ENCODE results near the gene TMEM185B. TPM values are rescaled to one million over a fixed set of nuclear protein-coding genes. Genes with fewer than 3 reads are reported as not detected.

TMEM185B gene
- total RNA-seq, 1 donor from 2014 or later: 27.8 TPM

DNA sequence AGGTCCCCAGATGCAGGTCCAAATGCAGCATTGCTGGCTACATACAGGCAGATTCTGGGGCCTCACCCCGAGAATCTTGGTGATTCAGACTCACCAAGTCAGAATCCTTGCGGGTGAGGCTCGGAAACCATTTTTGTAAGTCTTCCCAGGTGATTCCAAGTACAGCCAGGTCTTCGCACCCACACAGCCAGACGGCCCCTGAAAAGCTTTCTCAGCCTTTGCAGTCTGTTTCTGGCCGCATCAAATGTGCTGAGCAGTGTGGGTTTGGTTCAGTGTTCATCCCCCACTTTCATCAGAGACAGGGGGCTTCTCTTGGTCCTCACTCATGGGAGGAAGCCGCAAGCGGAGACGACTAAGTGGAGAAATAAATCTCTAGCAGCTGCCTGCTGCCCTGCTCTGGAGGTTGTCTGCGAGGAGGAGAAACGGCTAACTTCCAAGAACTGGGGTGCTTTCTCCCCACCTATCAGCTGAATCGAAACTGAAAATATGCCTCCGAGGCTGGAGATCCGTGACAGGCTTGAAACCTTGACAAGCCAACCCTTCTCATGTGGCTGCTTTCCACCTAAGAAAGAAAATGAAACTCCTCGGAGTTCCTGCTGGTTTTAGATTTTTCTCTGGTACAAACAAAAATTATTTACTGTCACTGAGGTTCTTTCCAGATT, 8.9 kb upstream of the TMEM185B start:
- no peak overlapping the region for H3K27ac Mint-ChIP-seq
- no peak for DNase-seq (ENCODE audit: low spot score in 2 of 2, unreplicated experiment in 2 of 2)
- TF ChIP-seq, protein P1, sequence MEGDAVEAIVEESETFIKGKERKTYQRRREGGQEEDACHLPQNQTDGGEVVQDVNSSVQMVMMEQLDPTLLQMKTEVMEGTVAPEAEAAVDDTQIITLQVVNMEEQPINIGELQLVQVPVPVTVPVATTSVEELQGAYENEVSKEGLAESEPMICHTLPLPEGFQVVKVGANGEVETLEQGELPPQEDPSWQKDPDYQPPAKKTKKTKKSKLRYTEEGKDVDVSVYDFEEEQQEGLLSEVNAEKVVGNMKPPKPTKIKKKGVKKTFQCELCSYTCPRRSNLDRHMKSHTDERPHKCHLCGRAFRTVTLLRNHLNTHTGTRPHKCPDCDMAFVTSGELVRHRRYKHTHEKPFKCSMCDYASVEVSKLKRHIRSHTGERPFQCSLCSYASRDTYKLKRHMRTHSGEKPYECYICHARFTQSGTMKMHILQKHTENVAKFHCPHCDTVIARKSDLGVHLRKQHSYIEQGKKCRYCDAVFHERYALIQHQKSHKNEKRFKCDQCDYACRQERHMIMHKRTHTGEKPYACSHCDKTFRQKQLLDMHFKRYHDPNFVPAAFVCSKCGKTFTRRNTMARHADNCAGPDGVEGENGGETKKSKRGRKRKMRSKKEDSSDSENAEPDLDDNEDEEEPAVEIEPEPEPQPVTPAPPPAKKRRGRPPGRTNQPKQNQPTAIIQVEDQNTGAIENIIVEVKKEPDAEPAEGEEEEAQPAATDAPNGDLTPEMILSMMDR (IDR thresholded peaks at IDR 0.05; ENCODE audit: unreplicated experiment): no peak
- H3K4me3 Mint-ChIP-seq: no peak overlapping the region
- H3K36me3 Mint-ChIP-seq: no peaks in the 10 kb centered on the region
- H3K4me1 Mint-ChIP-seq: peaks cover 11% of the 10 kb centered on the region
- H3K9me3 Mint-ChIP-seq: peaks cover 4% of the 10 kb centered on the region
- H3K27me3 Mint-ChIP-seq (ENCODE audit: low read depth): peaks cover 16% of the 10 kb centered on the region

DNA sequence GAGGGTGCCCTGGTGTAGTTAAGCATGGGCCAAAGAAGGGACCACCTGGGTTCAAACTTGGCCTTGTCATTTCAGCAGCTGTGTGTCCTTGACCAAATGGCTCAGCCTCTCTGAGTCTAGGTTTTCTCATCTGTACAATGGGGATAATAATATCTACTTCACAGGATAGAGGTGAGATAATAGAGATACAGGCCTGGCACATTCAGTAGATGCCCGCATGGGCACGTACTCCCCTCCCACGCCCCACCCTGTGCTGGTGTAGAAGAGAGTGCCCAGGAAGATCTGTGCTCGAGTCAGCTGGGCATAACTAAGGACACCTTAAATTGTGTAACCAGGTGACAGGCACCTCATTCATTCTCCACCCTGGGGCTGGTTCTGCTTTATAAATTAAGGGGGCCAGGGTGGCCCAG, 8.4 kb upstream of the TMEM185B start:
- H3K9me3 Mint-ChIP-seq: peaks cover 4% of the 10 kb centered on the region
- H3K27ac Mint-ChIP-seq: no peak overlapping the region
- DNase-seq (ENCODE audit: low spot score in 2 of 2, unreplicated experiment in 2 of 2): no peak
- peaks cover 21% of the 10 kb centered on the region for H3K27me3 Mint-ChIP-seq (ENCODE audit: low read depth)
- peaks cover 11% of the 10 kb centered on the region for H3K4me1 Mint-ChIP-seq
- TF ChIP-seq, protein P1 (IDR thresholded peaks at IDR 0.05; ENCODE audit: unreplicated experiment): no peak
- no peak overlapping the region for H3K4me3 Mint-ChIP-seq
- H3K36me3 Mint-ChIP-seq: no peaks in the 10 kb centered on the region

GRCh38 chr2:120230515-120231471, 7.6 kb upstream of the TMEM185B start:
- Mint-ChIP-seq H3K27ac (no peak overlapping the region), H3K27me3 (ENCODE audit: low read depth) (peaks cover 28% of the 10 kb centered on the region), H3K4me1 (peaks cover 11% of the 10 kb centered on the region), H3K9me3 (peaks cover 4% of the 10 kb centered on the region), H3K4me3 (no peak overlapping the region), H3K36me3 (no peaks in the 10 kb centered on the region)
- TF ChIP-seq, protein P1 (IDR thresholded peaks at IDR 0.05; ENCODE audit: unreplicated experiment): no peak
- no peak for DNase-seq (ENCODE audit: low spot score in 2 of 2, unreplicated experiment in 2 of 2)

- Mint-ChIP-seq H3K27me3 (ENCODE audit: low read depth) (peaks cover 33% of the 10 kb centered on the region), H3K4me3 (no peak overlapping the region), H3K27ac (no peak overlapping the region), H3K36me3 (no peaks in the 10 kb centered on the region), H3K4me1 (peaks cover 11% of the 10 kb centered on the region), H3K9me3 (no peaks in the 10 kb centered on the region)
- TF ChIP-seq, protein P1 (IDR thresholded peaks at IDR 0.05; ENCODE audit: unreplicated experiment): no peak
- DNase-seq (ENCODE audit: low spot score in 2 of 2, unreplicated experiment in 2 of 2): no peak
Measured at GRCh38 chr2:120229341-120229740, 6.1 kb upstream of the TMEM185B start.

DNA sequence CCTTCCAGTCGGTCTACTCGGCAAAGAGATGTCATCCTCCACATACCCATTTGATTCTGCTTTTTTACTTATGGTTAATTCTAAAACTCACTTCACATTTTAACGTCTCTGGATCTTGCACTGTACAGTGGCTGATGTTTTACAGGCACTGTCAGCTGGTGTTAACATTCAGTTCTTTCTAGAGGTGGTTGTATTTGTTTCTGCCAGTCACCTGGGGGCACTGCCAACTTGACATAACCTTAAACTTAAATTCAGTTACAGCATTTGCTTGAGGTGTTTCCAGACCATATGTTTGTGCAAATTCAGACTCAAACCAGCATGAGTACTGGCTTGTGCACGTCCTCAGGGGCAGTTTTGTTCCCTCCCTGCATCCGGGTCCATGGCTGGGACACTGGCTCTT, 5.3 kb upstream of the TMEM185B start:
- no peak for DNase-seq (ENCODE audit: low spot score in 2 of 2, unreplicated experiment in 2 of 2)
- TF ChIP-seq, protein P1 (IDR thresholded peaks at IDR 0.05; ENCODE audit: unreplicated experiment): no peak
- peaks cover 33% of the 10 kb centered on the region for H3K27me3 Mint-ChIP-seq (ENCODE audit: low read depth)
- no peak overlapping the region for H3K4me3 Mint-ChIP-seq
- no peak overlapping the region for H3K27ac Mint-ChIP-seq
- no peaks in the 10 kb centered on the region for H3K9me3 Mint-ChIP-seq
- no peaks in the 10 kb centered on the region for H3K36me3 Mint-ChIP-seq
- H3K4me1 Mint-ChIP-seq: peaks cover 18% of the 10 kb centered on the region

All from mesothelial cell of epicardium (in vitro differentiated cells).